SK-N-SH (cell line): ENCODE data around the gene EME2. TPM values are rescaled to one million over a fixed set of nuclear protein-coding genes. Genes with fewer than 3 reads are reported as not detected.

Experiments used
- CTCF ChIA-PET: fragments of 300-600, 350-600 bp; formaldehyde crosslinking; extraction: SDS; loops from one replicate; lab custom pipeline; 2021; lab: Yijun Ruan, JAX
- POLR2A ChIA-PET: fragments of 350-600 bp; sonication (Branson Sonifier 250); formaldehyde crosslinking; extraction: SDS; loops from one replicate; lab custom pipeline; 2020; ENCODE audit warnings: antibody characterized with exemption, inconsistent platforms; lab: Yijun Ruan, JAX
- DNase-seq: peaks from one replicate; pipeline ENCODE4 v3.0.0; 2012
- H2AFZ ChIP-seq: fragments of 200-600 bp; sonication (generic); 2 replicates; pipeline ENCODE4 v1.8.1; 2016; ENCODE audit warnings: antibody characterized with exemption, mild to moderate bottlenecking, low read depth
- H3F3A ChIP-seq: fragments of 200-600 bp; sonication (generic); replicated peaks from 2 replicates; pipeline ENCODE3; 2016; ENCODE audit warnings: antibody characterized with exemption, mild to moderate bottlenecking; ENCODE audit not compliant: insufficient read depth
- H3K27ac ChIP-seq, 2 experiments: fragments of 200-500 bp in 1 of 2; fragments of 200-600 bp in 1 of 2; sonication (Bioruptor generic) in 1 of 2; sonication (generic), shearing (Covaris generic) in 1 of 2; 2 replicates each; pipeline versions ENCODE4 v1.5.1 to v1.6.1; 2014 to 2016; ENCODE audit warnings: low read depth in 2 of 2, inconsistent platforms in 1 of 2, low read length in 1 of 2, mild to moderate bottlenecking in 1 of 2, mixed read lengths in 1 of 2
- H3K27me3 ChIP-seq: fragments of 200-600 bp; sonication (generic), shearing (Covaris generic); 2 replicates; pipeline ENCODE4 v1.6.1; 2016; ENCODE audit warnings: mixed run types; ENCODE audit not compliant: insufficient read depth
- H3K36me3 ChIP-seq, 2 experiments: fragments of 200-500 bp in 1 of 2; fragments of 200-600 bp in 1 of 2; sonication (Bioruptor generic) in 1 of 2; sonication (generic) in 1 of 2; replicated peaks in 1 of 2; 2 replicates each; pipeline versions ENCODE3 to v1.5.1; 2014 to 2016; ENCODE audit warnings: low read length in 1 of 2, mild to moderate bottlenecking in 1 of 2; ENCODE audit not compliant: insufficient read depth in 2 of 2, control insufficient read depth in 1 of 2
- H3K4me1 ChIP-seq, 2 experiments: fragments of 200-500 bp in 1 of 2; fragments of 200-600 bp in 1 of 2; sonication (Bioruptor generic) in 1 of 2; sonication (generic), shearing (Covaris generic) in 1 of 2; 2 replicates each; pipeline versions ENCODE4 v1.5.1 to v1.6.1; 2014 to 2016; ENCODE audit warnings: low read depth in 1 of 2, low read length in 1 of 2, mixed run types in 1 of 2; ENCODE audit not compliant: insufficient read depth in 2 of 2, control insufficient read depth in 1 of 2
- H3K4me2 ChIP-seq: fragments of 200-600 bp; sonication (generic), shearing (Covaris generic); 2 replicates; pipeline ENCODE4 v1.6.1; 2017; ENCODE audit warnings: mixed run types
- H3K4me3 ChIP-seq, 2 experiments: fragments of 200-500 bp in 1 of 2; fragments of 200-600 bp in 1 of 2; sonication (Bioruptor generic) in 1 of 2; sonication (generic), shearing (Covaris generic) in 1 of 2; 2 replicates each; pipeline versions ENCODE4 v1.5.1 to v1.8.1; 2014 to 2016; ENCODE audit warnings: low read depth in 2 of 2, inconsistent platforms in 1 of 2, low read length in 1 of 2, mild to moderate bottlenecking in 1 of 2, mixed read lengths in 1 of 2, moderate library complexity in 1 of 2
- H3K79me2 ChIP-seq: fragments of 200-600 bp; sonication (generic); 2 replicates; pipeline ENCODE4 v1.8.1; 2017; ENCODE audit warnings: mild to moderate bottlenecking; ENCODE audit not compliant: insufficient read depth
- H3K9ac ChIP-seq: fragments of 200-600 bp; sonication (generic); 2 replicates; pipeline ENCODE4 v1.6.1; 2017; ENCODE audit warnings: mixed run types
- H3K9me2 ChIP-seq: fragments of 200-600 bp; sonication (generic); 2 replicates; pipeline ENCODE4 v1.6.1; 2017; ENCODE audit warnings: mixed run types
- H3K9me3 ChIP-seq: fragments of 200-600 bp; sonication (generic); 2 replicates; pipeline ENCODE4 v1.6.1; 2017; ENCODE audit warnings: mixed run types, mild to moderate bottlenecking, moderate library complexity
- H4K20me1 ChIP-seq: fragments of 200-600 bp; sonication (generic); 2 replicates; pipeline ENCODE4 v1.6.1; 2017; ENCODE audit warnings: mild to moderate bottlenecking, mixed run types; ENCODE audit not compliant: insufficient read depth
- CHD2 ChIP-seq: fragments of 150-350 bp; IDR thresholded peaks from 2 replicates; pipeline ENCODE4 v1.6.1; 2018; ENCODE audit warnings: low read length; ENCODE audit not compliant: partially characterized antibody
- EZH2phosphoT487 ChIP-seq: fragments of 200-600 bp; sonication (generic); IDR thresholded peaks from 2 replicates; pipeline ENCODE4 v1.6.1; 2017; ENCODE audit warnings: low read depth, mixed run types, mild to moderate bottlenecking, antibody characterized with exemption, moderate library complexity, borderline replicate concordance
- FOSL2 ChIP-seq: IDR thresholded peaks from 2 replicates; pipeline ENCODE4 v1.4.0; 2012; ENCODE audit warnings: low read depth, mild to moderate bottlenecking, moderate library complexity, borderline replicate concordance
- FOXJ3 ChIP-seq: sonication (generic); formaldehyde crosslinking; IDR thresholded peaks from 2 replicates; pipeline ENCODE4 v1.5.1; 2020; ENCODE audit warnings: mild to moderate bottlenecking, missing genetic modification reagents
- FOXM1 ChIP-seq: IDR thresholded peaks from 2 replicates; pipeline ENCODE4 v1.4.0; 2012; ENCODE audit warnings: low read depth, mild to moderate bottlenecking
- GATA2 ChIP-seq: sonication (generic); formaldehyde crosslinking; IDR thresholded peaks from 2 replicates; pipeline ENCODE4 v1.5.0; 2020; ENCODE audit warnings: mild to moderate bottlenecking, missing genetic modification reagents
- MEF2A ChIP-seq: IDR thresholded peaks from 2 replicates; pipeline ENCODE4 v1.4.0; 2012; ENCODE audit warnings: low read depth, borderline replicate concordance
- MXI1 ChIP-seq: IDR thresholded peaks from 2 replicates; pipeline ENCODE4 v1.6.1; 2012; ENCODE audit warnings: mild to moderate bottlenecking, low read depth, low read length, improper control_type of control experiment
- POLR2AphosphoS5 ChIP-seq: IDR thresholded peaks from 2 replicates; pipeline ENCODE4 v1.6.1; 2012; ENCODE audit warnings: low read depth, low read length
- RFX5 ChIP-seq: IDR thresholded peaks from 2 replicates; pipeline ENCODE4 v1.6.1; 2012; ENCODE audit warnings: mild to moderate bottlenecking, improper control_type of control experiment, low read length
- RXRA ChIP-seq: IDR thresholded peaks from 2 replicates; pipeline ENCODE4 v1.4.0; 2012; ENCODE audit warnings: low read depth, mild to moderate bottlenecking, borderline replicate concordance
- SMC3 ChIP-seq: IDR thresholded peaks from 2 replicates; pipeline ENCODE4 v1.6.1; 2012; ENCODE audit warnings: low read depth, low read length, improper control_type of control experiment
- TEAD4 ChIP-seq: IDR thresholded peaks from 2 replicates; pipeline ENCODE4 v1.4.0; 2012; ENCODE audit warnings: mild to moderate bottlenecking, borderline replicate concordance; ENCODE audit not compliant: insufficient read depth
- WGBS: methylation state at CpG from one replicate; pipeline ENCODE4 v1.1.6; 2017; ENCODE audit warnings: low lambda C conversion rate; 5-methylcytosine and 5-hydroxymethylcytosine counted together
- polyA plus RNA-seq, 3 experiments: library from polyadenylated mRNA; depleted of rRNA; stranded (reverse); fragments of >200 nt; gene quantifications; 2 replicates each; pipeline ENCODE4 v1.2.3, GENCODE V29; 2012
- TF ChIP-seq, protein P1 (sequence below): IDR thresholded peaks from 2 replicates; pipeline ENCODE4 v1.4.0; 2012; ENCODE audit warnings: low read depth, borderline replicate concordance
- TF ChIP-seq, protein P2 (sequence below): IDR thresholded peaks from 2 replicates; pipeline ENCODE4 v1.6.1; 2012; ENCODE audit warnings: mild to moderate bottlenecking, low read depth, low read length, moderate library complexity
- TF ChIP-seq, protein P3 (sequence below): fragments of 150-350 bp; IDR thresholded peaks from 2 replicates; pipeline ENCODE4 v1.6.1; 2017; ENCODE audit warnings: antibody characterized with exemption, low read length, low read depth, borderline replicate concordance
- TF ChIP-seq, protein P4 (sequence below): IDR thresholded peaks from 2 replicates; pipeline ENCODE4; 2012

EME2 gene
- polyA plus RNA-seq, 1 of the 3 experiments (the other 2 are of a cell fraction), result 10.1 TPM

DNA sequence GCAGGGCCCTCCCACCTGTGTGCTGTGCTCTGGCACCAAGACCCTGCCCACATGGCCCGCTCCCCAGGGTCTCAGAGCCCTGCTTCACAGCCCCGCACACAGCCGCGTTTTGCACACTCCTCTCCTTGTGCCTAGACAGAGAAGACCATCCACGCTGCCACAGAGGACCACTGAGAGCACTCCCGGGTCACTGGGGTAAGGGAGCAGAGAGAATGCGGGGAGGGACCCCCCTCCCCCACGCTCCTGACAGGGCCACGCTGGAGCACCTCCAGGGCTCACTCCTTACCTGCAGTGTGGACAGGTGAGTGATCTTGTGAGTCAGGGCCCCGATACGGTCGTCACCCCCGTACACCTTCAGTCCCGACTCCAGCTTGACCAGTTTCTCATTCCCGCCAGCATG, 47.0 kb downstream of the EME2 start:
- CTCF ChIA-PET, result no interaction called here
- no peaks in the 10 kb centered on the region for H3K27me3 ChIP-seq
- H4K20me1 ChIP-seq, result no peaks in the 10 kb centered on the region
- TF ChIP-seq SMC3, result no peak
- TF ChIP-seq FOXJ3 (CRISPR knock-in tag), result no peak
- no peak overlapping the region for H2AFZ ChIP-seq
- DNase-seq, result no peak
- POLR2A ChIA-PET, result interaction anchor here (0.7 kb wide), 1 partner anchor 12 kb away, joined by 3 read pairs; no protein-coding TSS in a partner anchor
- H3K9me3 ChIP-seq, result no peaks in the 10 kb centered on the region
- no peaks in the 10 kb centered on the region for H3K9me2 ChIP-seq
- no peak overlapping the region for H3K27ac ChIP-seq
- H3K4me1 ChIP-seq, result no peaks in the 10 kb centered on the region
- 100% methylated on average over 8 of the region's 15 CpGs for WGBS
- no peak overlapping the region for H3K4me3 ChIP-seq
- H3K9ac ChIP-seq, result no peak overlapping the region
- H3K36me3 ChIP-seq, result peaks cover 0 to 15% of the 10 kb centered on the region in 2 experiments
- H3F3A ChIP-seq, result no peaks in the 10 kb centered on the region
- H3K79me2 ChIP-seq, result peaks cover 16% of the 10 kb centered on the region; the same call in 1 of the 2 replicates
- no peak overlapping the region for H3K4me2 ChIP-seq

DNA sequence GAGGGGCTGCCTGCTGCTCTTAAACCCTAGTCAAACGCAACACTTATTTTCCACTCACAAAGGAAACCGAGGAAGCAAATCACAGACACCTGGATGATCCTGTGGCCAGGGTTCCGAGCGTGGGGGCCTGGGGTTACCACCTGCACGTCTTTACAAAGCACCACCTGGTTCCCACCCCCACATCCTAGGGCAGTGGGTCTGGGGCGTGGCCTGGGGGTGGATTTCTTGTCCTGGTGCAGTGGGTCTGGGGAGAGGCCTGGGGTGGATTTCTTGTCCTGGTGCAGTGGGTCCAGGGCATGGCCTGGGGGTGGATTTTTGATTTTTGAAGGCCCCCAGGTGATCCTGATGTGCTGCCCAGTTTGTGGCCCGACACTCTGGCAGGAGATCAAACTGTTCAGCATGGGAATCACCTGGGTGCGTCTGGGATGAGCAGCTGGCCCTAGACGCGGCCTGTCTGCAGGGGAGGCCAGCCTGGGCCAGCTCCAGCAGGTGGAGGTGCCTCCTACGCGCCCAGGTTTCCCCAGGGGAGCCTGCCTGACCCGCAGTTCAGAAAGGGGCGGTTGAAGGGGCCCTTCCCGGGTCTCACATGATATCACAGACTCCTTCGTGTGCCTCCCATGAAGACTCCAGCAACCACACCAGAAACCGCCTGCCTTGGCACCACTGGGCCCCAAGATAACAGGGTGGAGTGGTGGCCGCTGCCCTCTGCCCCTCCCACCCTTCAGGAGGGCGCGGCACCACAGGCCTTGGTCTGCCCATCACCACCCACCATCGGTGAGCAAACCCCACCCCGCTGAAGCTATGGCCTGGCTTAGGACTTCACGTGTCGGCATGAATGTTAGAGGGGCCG, 47.7 kb downstream of the EME2 start:
- no peak overlapping the region for H3K4me3 ChIP-seq
- TF ChIP-seq EZH2phosphoT487 (no peak), GATA2 (CRISPR knock-in tag) (no peak), RXRA (no peak), POLR2AphosphoS5 (no peak), FOXM1 (no peak), FOSL2 (no peak), MEF2A (no peak), TEAD4 (no peak), MXI1 (no peak), CHD2 (no peak), RFX5 (no peak)
- TF ChIP-seq, protein P1, sequence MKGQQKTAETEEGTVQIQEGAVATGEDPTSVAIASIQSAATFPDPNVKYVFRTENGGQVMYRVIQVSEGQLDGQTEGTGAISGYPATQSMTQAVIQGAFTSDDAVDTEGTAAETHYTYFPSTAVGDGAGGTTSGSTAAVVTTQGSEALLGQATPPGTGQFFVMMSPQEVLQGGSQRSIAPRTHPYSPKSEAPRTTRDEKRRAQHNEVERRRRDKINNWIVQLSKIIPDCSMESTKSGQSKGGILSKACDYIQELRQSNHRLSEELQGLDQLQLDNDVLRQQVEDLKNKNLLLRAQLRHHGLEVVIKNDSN, result no peak
- TF ChIP-seq, protein P2, sequence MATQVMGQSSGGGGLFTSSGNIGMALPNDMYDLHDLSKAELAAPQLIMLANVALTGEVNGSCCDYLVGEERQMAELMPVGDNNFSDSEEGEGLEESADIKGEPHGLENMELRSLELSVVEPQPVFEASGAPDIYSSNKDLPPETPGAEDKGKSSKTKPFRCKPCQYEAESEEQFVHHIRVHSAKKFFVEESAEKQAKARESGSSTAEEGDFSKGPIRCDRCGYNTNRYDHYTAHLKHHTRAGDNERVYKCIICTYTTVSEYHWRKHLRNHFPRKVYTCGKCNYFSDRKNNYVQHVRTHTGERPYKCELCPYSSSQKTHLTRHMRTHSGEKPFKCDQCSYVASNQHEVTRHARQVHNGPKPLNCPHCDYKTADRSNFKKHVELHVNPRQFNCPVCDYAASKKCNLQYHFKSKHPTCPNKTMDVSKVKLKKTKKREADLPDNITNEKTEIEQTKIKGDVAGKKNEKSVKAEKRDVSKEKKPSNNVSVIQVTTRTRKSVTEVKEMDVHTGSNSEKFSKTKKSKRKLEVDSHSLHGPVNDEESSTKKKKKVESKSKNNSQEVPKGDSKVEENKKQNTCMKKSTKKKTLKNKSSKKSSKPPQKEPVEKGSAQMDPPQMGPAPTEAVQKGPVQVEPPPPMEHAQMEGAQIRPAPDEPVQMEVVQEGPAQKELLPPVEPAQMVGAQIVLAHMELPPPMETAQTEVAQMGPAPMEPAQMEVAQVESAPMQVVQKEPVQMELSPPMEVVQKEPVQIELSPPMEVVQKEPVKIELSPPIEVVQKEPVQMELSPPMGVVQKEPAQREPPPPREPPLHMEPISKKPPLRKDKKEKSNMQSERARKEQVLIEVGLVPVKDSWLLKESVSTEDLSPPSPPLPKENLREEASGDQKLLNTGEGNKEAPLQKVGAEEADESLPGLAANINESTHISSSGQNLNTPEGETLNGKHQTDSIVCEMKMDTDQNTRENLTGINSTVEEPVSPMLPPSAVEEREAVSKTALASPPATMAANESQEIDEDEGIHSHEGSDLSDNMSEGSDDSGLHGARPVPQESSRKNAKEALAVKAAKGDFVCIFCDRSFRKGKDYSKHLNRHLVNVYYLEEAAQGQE, result no peak
- TF ChIP-seq, protein P3, sequence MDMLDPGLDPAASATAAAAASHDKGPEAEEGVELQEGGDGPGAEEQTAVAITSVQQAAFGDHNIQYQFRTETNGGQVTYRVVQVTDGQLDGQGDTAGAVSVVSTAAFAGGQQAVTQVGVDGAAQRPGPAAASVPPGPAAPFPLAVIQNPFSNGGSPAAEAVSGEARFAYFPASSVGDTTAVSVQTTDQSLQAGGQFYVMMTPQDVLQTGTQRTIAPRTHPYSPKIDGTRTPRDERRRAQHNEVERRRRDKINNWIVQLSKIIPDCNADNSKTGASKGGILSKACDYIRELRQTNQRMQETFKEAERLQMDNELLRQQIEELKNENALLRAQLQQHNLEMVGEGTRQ, result no peak
- TF ChIP-seq, protein P4, sequence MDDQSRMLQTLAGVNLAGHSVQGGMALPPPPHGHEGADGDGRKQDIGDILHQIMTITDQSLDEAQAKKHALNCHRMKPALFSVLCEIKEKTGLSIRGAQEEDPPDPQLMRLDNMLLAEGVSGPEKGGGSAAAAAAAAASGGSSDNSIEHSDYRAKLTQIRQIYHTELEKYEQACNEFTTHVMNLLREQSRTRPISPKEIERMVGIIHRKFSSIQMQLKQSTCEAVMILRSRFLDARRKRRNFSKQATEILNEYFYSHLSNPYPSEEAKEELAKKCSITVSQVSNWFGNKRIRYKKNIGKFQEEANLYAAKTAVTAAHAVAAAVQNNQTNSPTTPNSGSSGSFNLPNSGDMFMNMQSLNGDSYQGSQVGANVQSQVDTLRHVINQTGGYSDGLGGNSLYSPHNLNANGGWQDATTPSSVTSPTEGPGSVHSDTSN, result no peak
- no peaks in the 10 kb centered on the region for H3K27me3 ChIP-seq
- H3K9me2 ChIP-seq, result no peaks in the 10 kb centered on the region
- no peaks in the 10 kb centered on the region for H4K20me1 ChIP-seq
- no peak for DNase-seq
- no peak overlapping the region for H3K9ac ChIP-seq
- H3K27ac ChIP-seq, result no peak overlapping the region
- WGBS, result 98% methylated on average over 19 of the region's 25 CpGs
- H2AFZ ChIP-seq, result no peak overlapping the region
- ChIA-PET CTCF (no interaction called here), POLR2A (interaction anchor here (0.7 kb wide), 1 partner anchor 12 kb away, joined by 3 read pairs; no protein-coding TSS in a partner anchor)
- peaks cover 23% of the 10 kb centered on the region; the same call in 1 of the 2 replicates for H3K79me2 ChIP-seq
- H3K4me2 ChIP-seq, result no peak overlapping the region
- H3F3A ChIP-seq, result no peaks in the 10 kb centered on the region
- H3K36me3 ChIP-seq, result peaks cover 0 to 15% of the 10 kb centered on the region in 2 experiments
- H3K9me3 ChIP-seq, result no peaks in the 10 kb centered on the region
- H3K4me1 ChIP-seq, result peaks cover 0 to under 1% of the 10 kb centered on the region in 2 experiments; a peak in 1 of 4 replicates
